ENCODE results near the gene CTSL. TPM values are rescaled to one million over a fixed set of nuclear protein-coding genes. Genes with fewer than 3 reads are reported as not detected.

Gene CTSL
- total RNA-seq, 1 experiment from 2014 or later = 63.2 TPM

- DNase-seq = no peak
- H3K4me1 ChIP-seq (ENCODE audit: insufficient read depth, low read length) = peaks cover 10% of the 10 kb centered on the region; the same call in 1 of the 2 replicates
- no peaks in the 10 kb centered on the region for H3K27me3 ChIP-seq (ENCODE audit: low read length)
- no peak overlapping the region for H3K9ac ChIP-seq (ENCODE audit: low read length)
- H4K20me1 ChIP-seq (ENCODE audit: low read length) = no peaks in the 10 kb centered on the region
- H3K79me2 ChIP-seq (ENCODE audit: low read length) = no peaks in the 10 kb centered on the region
- no peaks in the 10 kb centered on the region for H3K9me3 ChIP-seq (ENCODE audit: low read length)
- CTCF ChIA-PET = interaction anchor here (0.7 kb wide), 1 partner anchor 272 kb away, joined by 3 read pairs; no protein-coding TSS in a partner anchor
- H3K4me2 ChIP-seq (ENCODE audit: low read length) = no peak overlapping the region
- H3K36me3 ChIP-seq (ENCODE audit: low read depth, low read length) = no peaks in the 10 kb centered on the region
- ATAC-seq = no peak
- BruUV-seq (replicated peaks) = no TSS peak
- POLR2A ChIA-PET (ENCODE audit: unreplicated experiment) = no interaction called here
- H3K27ac ChIP-seq (ENCODE audit: low read length) = no peak overlapping the region
- peak overlapping the region; percentile 46; the same call in 1 of the 2 replicates for H2AFZ ChIP-seq (ENCODE audit: low read length)
- H3K4me3 ChIP-seq (ENCODE audit: low read length) = no peak overlapping the region
- no peaks in the 10 kb centered on the region for H3F3A ChIP-seq (ENCODE audit: low read length, unreplicated experiment)
- intact Hi-C loops (cut with micrococcal nuclease) = loop anchor here (10.0 kb wide), 1 partner anchor 49 kb away; no protein-coding TSS in a partner anchor
- no peak for TF ChIP-seq EZH2phosphoT487 (IDR thresholded peaks at IDR 0.05; ENCODE audit: borderline replicate concordance, low read length)
- no peak for TF ChIP-seq EZH2 (IDR thresholded peaks at IDR 0.05; ENCODE audit: low read length, unreplicated experiment)
- TF ChIP-seq CTCF (conservative IDR thresholded peaks at IDR 0.05; ENCODE audit: low read depth, low read length) = no peak
- no peaks in the 10 kb centered on the region for H3K9me2 ChIP-seq (replicated peaks; ENCODE audit: low read length)
Observed at GRCh38 chr9:87685441-87685840, 40.5 kb upstream of the CTSL start.

- H3K4me3 ChIP-seq (ENCODE audit: low read length) = no peak overlapping the region
- no peaks in the 10 kb centered on the region for H3F3A ChIP-seq (ENCODE audit: low read length, unreplicated experiment)
- TF ChIP-seq EZH2phosphoT487 (IDR thresholded peaks at IDR 0.05; ENCODE audit: borderline replicate concordance, low read length) (no peak), EZH2 (IDR thresholded peaks at IDR 0.05; ENCODE audit: low read length, unreplicated experiment) (no peak), CTCF (conservative IDR thresholded peaks at IDR 0.05; ENCODE audit: low read depth, low read length) (no peak)
- ATAC-seq = no peak
- DNase-seq = no peak
- H4K20me1 ChIP-seq (ENCODE audit: low read length) = no peaks in the 10 kb centered on the region
- no peak overlapping the region for H3K9ac ChIP-seq (ENCODE audit: low read length)
- no peak overlapping the region for H3K27ac ChIP-seq (ENCODE audit: low read length)
- ChIA-PET POLR2A (ENCODE audit: unreplicated experiment) (no interaction called here), CTCF (interaction anchor here (0.7 kb wide), 1 partner anchor 271 kb away, joined by 3 read pairs; no protein-coding TSS in a partner anchor)
- no peaks in the 10 kb centered on the region for H3K9me2 ChIP-seq (replicated peaks; ENCODE audit: low read length)
- no peaks in the 10 kb centered on the region for H3K36me3 ChIP-seq (ENCODE audit: low read depth, low read length)
- no TSS peak for BruUV-seq (replicated peaks)
- H3K9me3 ChIP-seq (ENCODE audit: low read length) = no peaks in the 10 kb centered on the region
- H3K79me2 ChIP-seq (ENCODE audit: low read length) = no peaks in the 10 kb centered on the region
- H3K27me3 ChIP-seq (ENCODE audit: low read length) = no peaks in the 10 kb centered on the region
- intact Hi-C loops (cut with micrococcal nuclease) = loop anchor here (10.0 kb wide), 1 partner anchor 49 kb away; no protein-coding TSS in a partner anchor
- H3K4me2 ChIP-seq (ENCODE audit: low read length) = no peak overlapping the region
- H2AFZ ChIP-seq (ENCODE audit: low read length) = peak overlapping the region; percentile 46; the same call in 1 of the 2 replicates
- H3K4me1 ChIP-seq (ENCODE audit: insufficient read depth, low read length) = peaks cover 10% of the 10 kb centered on the region; the same call in 1 of the 2 replicates
Observed at GRCh38 chr9:87685871-87686519, 39.9 kb upstream of the CTSL start.

GRCh38 chr9:87686520-87687090, 39.3 kb upstream of the CTSL start:
- Histone ChIP-seq H3K9me3 (ENCODE audit: low read length) (no peaks in the 10 kb centered on the region), H3F3A (ENCODE audit: low read length, unreplicated experiment) (no peaks in the 10 kb centered on the region), H3K4me3 (ENCODE audit: low read length) (no peak overlapping the region), H4K20me1 (ENCODE audit: low read length) (no peaks in the 10 kb centered on the region), H3K4me2 (ENCODE audit: low read length) (no peak overlapping the region), H3K27ac (ENCODE audit: low read length) (no peak overlapping the region), H2AFZ (ENCODE audit: low read length) (no peak overlapping the region), H3K27me3 (ENCODE audit: low read length) (no peaks in the 10 kb centered on the region), H3K36me3 (ENCODE audit: low read depth, low read length) (no peaks in the 10 kb centered on the region), H3K9ac (ENCODE audit: low read length) (no peak overlapping the region), H3K9me2 (replicated peaks; ENCODE audit: low read length) (no peaks in the 10 kb centered on the region), H3K79me2 (ENCODE audit: low read length) (no peaks in the 10 kb centered on the region), H3K4me1 (ENCODE audit: insufficient read depth, low read length) (peaks cover 10% of the 10 kb centered on the region; the same call in 1 of the 2 replicates)
- intact Hi-C loops (cut with micrococcal nuclease) = loop anchor here (10.0 kb wide), 1 partner anchor 48 kb away; no protein-coding TSS in a partner anchor
- ChIA-PET POLR2A (ENCODE audit: unreplicated experiment) (no interaction called here), CTCF (no interaction called here)
- DNase-seq (no peak), ATAC-seq (no peak)
- TF ChIP-seq EZH2 (IDR thresholded peaks at IDR 0.05; ENCODE audit: low read length, unreplicated experiment) = no peak
- TF ChIP-seq CTCF (conservative IDR thresholded peaks at IDR 0.05; ENCODE audit: low read depth, low read length) = no peak
- TF ChIP-seq EZH2phosphoT487 (IDR thresholded peaks at IDR 0.05; ENCODE audit: borderline replicate concordance, low read length) = no peak
- no TSS peak for BruUV-seq (replicated peaks)

All from PC-3 (cell line).